SK-N-SH treated with all-trans-retinoic acid at 6 μM for 48 hours (cell line): ENCODE results near the gene DNAJB7.
"Not testable (repeated sequence)": the region's sequence is repeated elsewhere in the genome, so short reads cannot be mapped to it uniquely, and the experiment has no call there.

Experiments
- ATAC-seq: fragments of 200-7000 bp; cut with Tn5 transposase; 3 replicates; pipeline ENCODE4 v1.9.1; 2020; ENCODE audit warnings: mild to moderate bottlenecking, moderate library complexity
- ARNTL ChIP-seq: fragments of 450-650 bp; formaldehyde crosslinking; IDR thresholded peaks from 2 replicates; pipeline ENCODE4 v1.5.0; 2020; ENCODE audit warnings: low read depth, mild to moderate bottlenecking, moderate library complexity, borderline replicate concordance
- CSDC2 ChIP-seq: fragments of 250-450 bp; sonication (Bioruptor Pico); IDR thresholded peaks from 2 replicates; pipeline ENCODE4 v1.5.0; 2020; ENCODE audit warnings: mild to moderate bottlenecking, moderate library complexity
- ESRRG ChIP-seq: fragments of 250-450 bp; sonication (Bioruptor Pico); IDR thresholded peaks from 2 replicates; pipeline ENCODE4 v1.6.1; 2021; ENCODE audit warnings: mild to moderate bottlenecking
- PPARA ChIP-seq: fragments of 250-450 bp; sonication (Bioruptor Pico); IDR thresholded peaks from 2 replicates; pipeline ENCODE4 v1.5.0; 2020; ENCODE audit warnings: mild to moderate bottlenecking, borderline replicate concordance
- RARB ChIP-seq: fragments of 250-450 bp; sonication (Bioruptor Pico); IDR thresholded peaks from 2 replicates; pipeline ENCODE4 v1.8.0; 2021; ENCODE audit warnings: mild to moderate bottlenecking, moderate library complexity
- SNAI2 ChIP-seq: fragments of 250-450 bp; sonication (Bioruptor Pico); IDR thresholded peaks from 2 replicates; pipeline ENCODE4 v1.5.0; 2020; ENCODE audit warnings: mild to moderate bottlenecking, moderate library complexity
- TCF4 ChIP-seq: fragments of 250-450 bp; sonication (Bioruptor Pico); IDR thresholded peaks from 2 replicates; pipeline ENCODE4 v1.8.0; 2021; ENCODE audit warnings: mild to moderate bottlenecking, moderate library complexity, borderline replicate concordance
- TOX ChIP-seq: fragments of 250-450 bp; sonication (Bioruptor Pico); IDR thresholded peaks from 2 replicates; pipeline ENCODE4 v1.8.0; 2021; ENCODE audit warnings: mild to moderate bottlenecking, moderate library complexity, borderline replicate concordance
- ZC3H10 ChIP-seq: fragments of 250-450 bp; sonication (Bioruptor Pico); IDR thresholded peaks from 2 replicates; pipeline ENCODE4 v1.5.1; 2021; ENCODE audit warnings: mild to moderate bottlenecking, moderate library complexity
- ZFP3 ChIP-seq: fragments of 250-450 bp; sonication (Bioruptor Pico); IDR thresholded peaks from 2 replicates; pipeline ENCODE4 v1.5.0; 2020; ENCODE audit warnings: mild to moderate bottlenecking, moderate library complexity
- ZFP30 ChIP-seq: fragments of 450-650 bp; formaldehyde crosslinking; IDR thresholded peaks from 2 replicates; pipeline ENCODE4 v1.5.0; 2022; ENCODE audit warnings: mild to moderate bottlenecking, moderate library complexity
- ZNF565 ChIP-seq: fragments of 450-650 bp; formaldehyde crosslinking; conservative IDR thresholded peaks from 2 replicates; pipeline ENCODE4 v1.5.0; 2020; ENCODE audit warnings: low read depth, mild to moderate bottlenecking, moderate library complexity
- ZNF70 ChIP-seq: fragments of 450-650 bp; formaldehyde crosslinking; IDR thresholded peaks from 2 replicates; pipeline ENCODE4 v1.5.0; 2020; ENCODE audit warnings: mild to moderate bottlenecking, moderate library complexity
- ZNF8 ChIP-seq: fragments of 450-650 bp; formaldehyde crosslinking; IDR thresholded peaks from 2 replicates; pipeline ENCODE4 v1.5.0; 2020; ENCODE audit warnings: mild to moderate bottlenecking, moderate library complexity
- TF ChIP-seq, protein P1 (sequence below): fragments of 250-450 bp; sonication (Bioruptor Pico); IDR thresholded peaks from 2 replicates; pipeline ENCODE4 v1.5.0; 2020; ENCODE audit warnings: mild to moderate bottlenecking, moderate library complexity
- TF ChIP-seq, protein P2 (sequence below): fragments of 250-450 bp; sonication (Bioruptor Pico); IDR thresholded peaks from 2 replicates; pipeline ENCODE4 v1.8.0; 2020; ENCODE audit warnings: mild to moderate bottlenecking, moderate library complexity, borderline replicate concordance
- TF ChIP-seq, protein P3 (sequence below): fragments of 250-450 bp; sonication (Bioruptor Pico); IDR thresholded peaks from 2 replicates; pipeline ENCODE4 v1.5.1; 2021; ENCODE audit warnings: mild to moderate bottlenecking, moderate library complexity
- TF ChIP-seq, protein P4 (sequence below): fragments of 250-450 bp; sonication (Bioruptor Pico); IDR thresholded peaks from 2 replicates; pipeline ENCODE4 v1.8.0; 2021; ENCODE audit warnings: low read depth, mild to moderate bottlenecking, moderate library complexity, borderline replicate concordance
- TF ChIP-seq, protein P5 (sequence below): fragments of 250-450 bp; sonication (Bioruptor Pico); IDR thresholded peaks from 2 replicates; pipeline ENCODE4 v1.5.1; 2020; ENCODE audit warnings: low read depth, mild to moderate bottlenecking, moderate library complexity

Gene DNAJB7

DNA sequence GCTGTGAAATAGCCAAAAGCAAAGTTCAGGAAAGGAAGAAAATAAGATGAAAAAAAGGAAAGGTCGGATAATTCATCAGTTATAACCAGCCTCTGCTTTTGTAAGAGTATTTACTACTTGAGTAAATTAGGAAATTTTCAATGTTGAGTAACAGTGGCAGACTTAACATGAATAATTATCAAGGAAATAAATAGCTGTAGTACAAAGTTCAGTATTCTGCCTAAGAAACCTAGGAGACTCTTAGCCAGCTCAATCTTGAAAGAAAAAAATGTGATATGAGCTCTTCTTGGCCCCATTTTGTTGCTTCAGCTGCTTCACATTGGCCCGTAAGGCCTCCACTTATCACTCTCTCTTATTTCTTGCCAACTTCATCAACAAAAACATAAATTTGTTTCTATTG, 17.0 kb upstream of the DNAJB7 start (continued):
- TF ChIP-seq CSDC2 (CRISPR knock-in tag) (no peak), ZNF8 (CRISPR knock-in tag) (no peak)

DNA sequence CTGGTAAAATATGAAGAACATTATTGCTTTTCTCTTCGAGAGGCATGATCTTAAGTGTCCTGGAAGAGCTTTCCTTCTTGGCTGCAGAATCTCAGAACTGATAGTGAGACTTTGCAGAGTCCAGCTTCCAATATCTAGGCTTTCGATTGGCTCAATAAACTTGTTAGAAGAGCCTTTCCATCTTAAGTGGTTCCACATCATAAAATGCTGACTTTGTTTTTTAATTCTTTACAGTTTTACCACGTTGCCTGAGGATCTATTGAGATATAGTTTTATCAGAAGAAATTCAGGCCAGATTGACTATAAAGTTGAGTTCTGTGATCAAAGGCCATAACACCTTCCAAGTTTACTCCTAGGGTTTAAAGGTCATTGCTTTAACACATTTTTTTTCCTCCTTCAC, 15.6 kb upstream of the DNAJB7 start:
- ATAC-seq, result no peak
- TF ChIP-seq TOX (CRISPR knock-in tag) (no peak), RARB (CRISPR knock-in tag) (no peak), ZFP30 (CRISPR knock-in tag) (no peak), ARNTL (CRISPR knock-in tag) (no peak), PPARA (no peak), SNAI2 (no peak), ZNF70 (CRISPR knock-in tag) (no peak)
- TF ChIP-seq, protein P1, sequence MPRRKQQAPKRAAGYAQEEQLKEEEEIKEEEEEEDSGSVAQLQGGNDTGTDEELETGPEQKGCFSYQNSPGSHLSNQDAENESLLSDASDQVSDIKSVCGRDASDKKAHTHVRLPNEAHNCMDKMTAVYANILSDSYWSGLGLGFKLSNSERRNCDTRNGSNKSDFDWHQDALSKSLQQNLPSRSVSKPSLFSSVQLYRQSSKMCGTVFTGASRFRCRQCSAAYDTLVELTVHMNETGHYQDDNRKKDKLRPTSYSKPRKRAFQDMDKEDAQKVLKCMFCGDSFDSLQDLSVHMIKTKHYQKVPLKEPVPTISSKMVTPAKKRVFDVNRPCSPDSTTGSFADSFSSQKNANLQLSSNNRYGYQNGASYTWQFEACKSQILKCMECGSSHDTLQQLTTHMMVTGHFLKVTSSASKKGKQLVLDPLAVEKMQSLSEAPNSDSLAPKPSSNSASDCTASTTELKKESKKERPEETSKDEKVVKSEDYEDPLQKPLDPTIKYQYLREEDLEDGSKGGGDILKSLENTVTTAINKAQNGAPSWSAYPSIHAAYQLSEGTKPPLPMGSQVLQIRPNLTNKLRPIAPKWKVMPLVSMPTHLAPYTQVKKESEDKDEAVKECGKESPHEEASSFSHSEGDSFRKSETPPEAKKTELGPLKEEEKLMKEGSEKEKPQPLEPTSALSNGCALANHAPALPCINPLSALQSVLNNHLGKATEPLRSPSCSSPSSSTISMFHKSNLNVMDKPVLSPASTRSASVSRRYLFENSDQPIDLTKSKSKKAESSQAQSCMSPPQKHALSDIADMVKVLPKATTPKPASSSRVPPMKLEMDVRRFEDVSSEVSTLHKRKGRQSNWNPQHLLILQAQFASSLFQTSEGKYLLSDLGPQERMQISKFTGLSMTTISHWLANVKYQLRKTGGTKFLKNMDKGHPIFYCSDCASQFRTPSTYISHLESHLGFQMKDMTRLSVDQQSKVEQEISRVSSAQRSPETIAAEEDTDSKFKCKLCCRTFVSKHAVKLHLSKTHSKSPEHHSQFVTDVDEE, result no peak
- TF ChIP-seq, protein P2, sequence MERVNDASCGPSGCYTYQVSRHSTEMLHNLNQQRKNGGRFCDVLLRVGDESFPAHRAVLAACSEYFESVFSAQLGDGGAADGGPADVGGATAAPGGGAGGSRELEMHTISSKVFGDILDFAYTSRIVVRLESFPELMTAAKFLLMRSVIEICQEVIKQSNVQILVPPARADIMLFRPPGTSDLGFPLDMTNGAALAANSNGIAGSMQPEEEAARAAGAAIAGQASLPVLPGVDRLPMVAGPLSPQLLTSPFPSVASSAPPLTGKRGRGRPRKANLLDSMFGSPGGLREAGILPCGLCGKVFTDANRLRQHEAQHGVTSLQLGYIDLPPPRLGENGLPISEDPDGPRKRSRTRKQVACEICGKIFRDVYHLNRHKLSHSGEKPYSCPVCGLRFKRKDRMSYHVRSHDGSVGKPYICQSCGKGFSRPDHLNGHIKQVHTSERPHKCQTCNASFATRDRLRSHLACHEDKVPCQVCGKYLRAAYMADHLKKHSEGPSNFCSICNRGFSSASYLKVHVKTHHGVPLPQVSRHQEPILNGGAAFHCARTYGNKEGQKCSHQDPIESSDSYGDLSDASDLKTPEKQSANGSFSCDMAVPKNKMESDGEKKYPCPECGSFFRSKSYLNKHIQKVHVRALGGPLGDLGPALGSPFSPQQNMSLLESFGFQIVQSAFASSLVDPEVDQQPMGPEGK (CRISPR knock-in tag), result no peak
- TF ChIP-seq, protein P3, sequence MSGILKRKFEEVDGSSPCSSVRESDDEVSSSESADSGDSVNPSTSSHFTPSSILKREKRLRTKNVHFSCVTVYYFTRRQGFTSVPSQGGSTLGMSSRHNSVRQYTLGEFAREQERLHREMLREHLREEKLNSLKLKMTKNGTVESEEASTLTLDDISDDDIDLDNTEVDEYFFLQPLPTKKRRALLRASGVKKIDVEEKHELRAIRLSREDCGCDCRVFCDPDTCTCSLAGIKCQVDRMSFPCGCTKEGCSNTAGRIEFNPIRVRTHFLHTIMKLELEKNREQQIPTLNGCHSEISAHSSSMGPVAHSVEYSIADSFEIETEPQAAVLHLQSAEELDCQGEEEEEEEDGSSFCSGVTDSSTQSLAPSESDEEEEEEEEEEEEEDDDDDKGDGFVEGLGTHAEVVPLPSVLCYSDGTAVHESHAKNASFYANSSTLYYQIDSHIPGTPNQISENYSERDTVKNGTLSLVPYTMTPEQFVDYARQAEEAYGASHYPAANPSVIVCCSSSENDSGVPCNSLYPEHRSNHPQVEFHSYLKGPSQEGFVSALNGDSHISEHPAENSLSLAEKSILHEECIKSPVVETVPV (CRISPR knock-in tag), result no peak

DNA sequence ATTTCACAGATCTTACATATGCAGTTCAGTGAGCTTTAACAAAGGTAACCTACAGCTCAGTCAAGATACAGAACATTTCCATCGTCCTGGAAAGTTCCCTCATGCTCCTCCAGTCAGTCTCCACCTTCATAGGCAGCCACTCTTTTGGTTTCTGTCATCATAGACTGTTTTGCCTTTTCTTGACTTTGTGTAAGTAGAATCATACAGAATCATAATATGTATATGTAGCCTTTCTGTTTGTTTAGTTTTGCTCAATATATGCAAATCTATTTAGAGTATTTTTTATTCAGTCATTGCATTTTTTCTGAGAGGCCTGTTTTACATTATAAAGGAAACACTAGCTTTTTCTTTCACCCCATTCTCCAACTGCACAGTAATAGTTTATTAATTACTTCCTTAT, 15.0 kb upstream of the DNAJB7 start:
- TF ChIP-seq, protein P4, sequence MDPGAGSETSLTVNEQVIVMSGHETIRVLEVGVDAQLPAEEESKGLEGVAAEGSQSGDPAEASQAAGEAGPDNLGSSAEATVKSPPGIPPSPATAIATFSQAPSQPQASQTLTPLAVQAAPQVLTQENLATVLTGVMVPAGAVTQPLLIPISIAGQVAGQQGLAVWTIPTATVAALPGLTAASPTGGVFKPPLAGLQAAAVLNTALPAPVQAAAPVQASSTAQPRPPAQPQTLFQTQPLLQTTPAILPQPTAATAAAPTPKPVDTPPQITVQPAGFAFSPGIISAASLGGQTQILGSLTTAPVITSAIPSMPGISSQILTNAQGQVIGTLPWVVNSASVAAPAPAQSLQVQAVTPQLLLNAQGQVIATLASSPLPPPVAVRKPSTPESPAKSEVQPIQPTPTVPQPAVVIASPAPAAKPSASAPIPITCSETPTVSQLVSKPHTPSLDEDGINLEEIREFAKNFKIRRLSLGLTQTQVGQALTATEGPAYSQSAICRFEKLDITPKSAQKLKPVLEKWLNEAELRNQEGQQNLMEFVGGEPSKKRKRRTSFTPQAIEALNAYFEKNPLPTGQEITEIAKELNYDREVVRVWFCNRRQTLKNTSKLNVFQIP (CRISPR knock-in tag), result no peak
- no peak for ATAC-seq

DNA sequence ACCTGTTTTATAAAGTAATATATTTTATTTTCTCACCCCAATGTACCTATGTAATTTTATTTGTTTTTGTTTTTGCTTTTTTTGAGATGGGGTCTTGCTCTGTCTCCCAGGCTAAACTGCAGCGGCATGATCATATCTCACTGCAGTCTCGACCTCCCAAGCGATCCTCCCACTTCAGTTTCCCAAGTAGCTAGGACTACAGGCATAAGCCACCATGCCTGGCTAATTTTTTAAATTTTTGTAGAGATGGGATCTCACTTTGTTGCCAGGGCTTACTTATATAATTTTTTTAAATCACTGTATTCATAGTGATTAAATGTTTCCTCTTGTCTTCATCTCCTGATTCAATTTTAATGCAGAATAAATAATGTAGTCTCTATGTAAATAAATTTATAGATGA, 13.2 kb upstream of the DNAJB7 start:
- TF ChIP-seq ZFP3 (CRISPR knock-in tag), result no peak
- TF ChIP-seq RARB (CRISPR knock-in tag), result no peak
- no peak for ATAC-seq

DNA sequence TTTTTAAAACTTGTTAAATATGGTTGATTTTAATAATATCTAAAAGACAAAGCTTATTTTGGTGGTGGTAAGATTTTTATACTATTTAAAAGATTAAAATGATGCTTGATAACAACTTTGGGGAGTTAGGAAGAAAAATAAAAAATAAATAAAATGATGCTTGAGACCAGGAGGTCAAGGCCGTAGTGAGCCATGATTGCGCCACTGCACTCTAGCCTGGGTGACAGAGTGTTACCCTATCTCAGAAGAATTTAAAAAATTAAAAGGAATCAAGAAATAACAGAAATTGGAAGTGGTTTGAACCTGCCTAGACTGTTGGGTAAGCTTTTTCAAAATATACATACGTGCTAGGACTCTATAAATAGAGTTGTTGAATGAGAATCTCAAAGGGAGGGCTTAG, 12.1 kb upstream of the DNAJB7 start:
- ATAC-seq, result no peak
- TF ChIP-seq ZC3H10 (no peak), ZFP30 (CRISPR knock-in tag) (no peak), ZNF8 (CRISPR knock-in tag) (no peak), CSDC2 (CRISPR knock-in tag) (no peak), TOX (CRISPR knock-in tag) (no peak), ESRRG (CRISPR knock-in tag) (no peak), TCF4 (CRISPR knock-in tag) (no peak)

DNA sequence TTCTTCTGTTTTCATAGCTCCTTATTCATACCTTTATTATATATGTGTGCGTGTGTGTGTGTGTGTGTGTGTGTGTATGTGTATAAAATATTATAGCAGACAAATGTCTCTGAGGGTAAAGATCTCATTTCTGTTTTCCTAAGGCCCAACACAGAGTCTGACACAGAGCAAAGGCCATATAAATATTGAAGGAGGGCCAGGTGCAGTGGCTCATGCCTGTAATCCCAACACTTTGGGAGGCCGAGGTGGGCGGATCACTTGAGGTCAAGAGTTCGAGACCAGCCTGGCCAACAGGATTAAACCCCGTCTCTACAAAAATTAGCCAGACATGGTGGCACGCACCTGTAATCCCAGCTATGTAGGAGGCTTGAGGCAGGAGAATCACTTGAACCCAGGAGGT, 6.5 kb upstream of the DNAJB7 start:
- not testable (repeated sequence) for ATAC-seq

DNA sequence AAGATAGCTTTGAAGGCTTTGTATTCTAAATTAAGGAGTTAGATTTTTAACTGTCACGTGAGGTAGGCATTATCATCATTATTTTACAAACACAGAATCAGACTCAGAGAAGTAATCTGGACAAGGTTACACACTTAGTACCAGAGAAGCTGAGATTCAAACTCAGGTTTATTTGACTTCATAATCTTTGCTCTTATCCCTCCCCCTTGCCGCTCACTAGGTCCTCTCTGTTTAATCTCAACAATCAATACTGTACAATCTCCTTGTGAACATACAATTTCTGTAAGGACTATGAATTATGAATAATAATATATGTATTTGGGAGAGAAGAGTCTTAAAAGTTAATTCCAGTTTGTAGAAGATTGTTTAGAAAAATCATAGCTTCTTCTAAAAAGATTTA, 5.2 kb upstream of the DNAJB7 start:
- ATAC-seq, result no peak
- TF ChIP-seq ZC3H10 (no peak), ZNF565 (CRISPR knock-in tag) (no peak), TCF4 (CRISPR knock-in tag) (no peak), TOX (CRISPR knock-in tag) (no peak), ESRRG (CRISPR knock-in tag) (no peak)
- TF ChIP-seq, protein P5, sequence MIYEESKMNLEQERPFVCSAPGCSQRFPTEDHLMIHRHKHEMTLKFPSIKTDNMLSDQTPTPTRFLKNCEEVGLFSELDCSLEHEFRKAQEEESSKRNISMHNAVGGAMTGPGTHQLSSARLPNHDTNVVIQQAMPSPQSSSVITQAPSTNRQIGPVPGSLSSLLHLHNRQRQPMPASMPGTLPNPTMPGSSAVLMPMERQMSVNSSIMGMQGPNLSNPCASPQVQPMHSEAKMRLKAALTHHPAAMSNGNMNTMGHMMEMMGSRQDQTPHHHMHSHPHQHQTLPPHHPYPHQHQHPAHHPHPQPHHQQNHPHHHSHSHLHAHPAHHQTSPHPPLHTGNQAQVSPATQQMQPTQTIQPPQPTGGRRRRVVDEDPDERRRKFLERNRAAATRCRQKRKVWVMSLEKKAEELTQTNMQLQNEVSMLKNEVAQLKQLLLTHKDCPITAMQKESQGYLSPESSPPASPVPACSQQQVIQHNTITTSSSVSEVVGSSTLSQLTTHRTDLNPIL, result no peak
